ENCODE results near the gene KIF5C.

KIF5C gene

DNA sequence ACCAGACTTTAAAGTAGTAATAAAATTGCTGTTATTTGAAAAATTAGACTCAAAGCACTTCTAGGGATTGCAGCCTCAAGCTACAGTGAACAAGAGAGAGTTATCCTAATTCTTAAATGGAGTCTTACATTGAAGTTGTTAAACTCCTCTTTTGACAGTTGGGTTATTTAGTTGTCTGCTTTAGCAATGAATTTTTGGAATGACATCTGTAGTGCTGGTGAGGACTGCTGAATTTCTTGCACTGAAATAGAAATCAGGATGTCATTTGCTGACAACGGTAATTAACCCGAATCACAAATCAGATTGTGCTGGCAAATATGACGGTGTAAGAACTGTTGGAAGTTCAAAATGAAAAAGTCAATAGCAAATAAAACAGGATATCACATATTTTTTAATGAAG is 85.5 kb downstream of the KIF5C start (continued):
- TF ChIP-seq, protein P1, sequence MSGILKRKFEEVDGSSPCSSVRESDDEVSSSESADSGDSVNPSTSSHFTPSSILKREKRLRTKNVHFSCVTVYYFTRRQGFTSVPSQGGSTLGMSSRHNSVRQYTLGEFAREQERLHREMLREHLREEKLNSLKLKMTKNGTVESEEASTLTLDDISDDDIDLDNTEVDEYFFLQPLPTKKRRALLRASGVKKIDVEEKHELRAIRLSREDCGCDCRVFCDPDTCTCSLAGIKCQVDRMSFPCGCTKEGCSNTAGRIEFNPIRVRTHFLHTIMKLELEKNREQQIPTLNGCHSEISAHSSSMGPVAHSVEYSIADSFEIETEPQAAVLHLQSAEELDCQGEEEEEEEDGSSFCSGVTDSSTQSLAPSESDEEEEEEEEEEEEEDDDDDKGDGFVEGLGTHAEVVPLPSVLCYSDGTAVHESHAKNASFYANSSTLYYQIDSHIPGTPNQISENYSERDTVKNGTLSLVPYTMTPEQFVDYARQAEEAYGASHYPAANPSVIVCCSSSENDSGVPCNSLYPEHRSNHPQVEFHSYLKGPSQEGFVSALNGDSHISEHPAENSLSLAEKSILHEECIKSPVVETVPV (CRISPR knock-in tag; IDR thresholded peaks at IDR 0.05), result no peak
- TF ChIP-seq OSR1 (CRISPR knock-in tag; IDR thresholded peaks at IDR 0.05) (no peak), RARB (CRISPR knock-in tag; IDR thresholded peaks at IDR 0.05) (no peak)
- TF ChIP-seq, protein P2, sequence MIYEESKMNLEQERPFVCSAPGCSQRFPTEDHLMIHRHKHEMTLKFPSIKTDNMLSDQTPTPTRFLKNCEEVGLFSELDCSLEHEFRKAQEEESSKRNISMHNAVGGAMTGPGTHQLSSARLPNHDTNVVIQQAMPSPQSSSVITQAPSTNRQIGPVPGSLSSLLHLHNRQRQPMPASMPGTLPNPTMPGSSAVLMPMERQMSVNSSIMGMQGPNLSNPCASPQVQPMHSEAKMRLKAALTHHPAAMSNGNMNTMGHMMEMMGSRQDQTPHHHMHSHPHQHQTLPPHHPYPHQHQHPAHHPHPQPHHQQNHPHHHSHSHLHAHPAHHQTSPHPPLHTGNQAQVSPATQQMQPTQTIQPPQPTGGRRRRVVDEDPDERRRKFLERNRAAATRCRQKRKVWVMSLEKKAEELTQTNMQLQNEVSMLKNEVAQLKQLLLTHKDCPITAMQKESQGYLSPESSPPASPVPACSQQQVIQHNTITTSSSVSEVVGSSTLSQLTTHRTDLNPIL (CRISPR knock-in tag; IDR thresholded peaks at IDR 0.05; ENCODE audit: low read depth), result no peak

DNA sequence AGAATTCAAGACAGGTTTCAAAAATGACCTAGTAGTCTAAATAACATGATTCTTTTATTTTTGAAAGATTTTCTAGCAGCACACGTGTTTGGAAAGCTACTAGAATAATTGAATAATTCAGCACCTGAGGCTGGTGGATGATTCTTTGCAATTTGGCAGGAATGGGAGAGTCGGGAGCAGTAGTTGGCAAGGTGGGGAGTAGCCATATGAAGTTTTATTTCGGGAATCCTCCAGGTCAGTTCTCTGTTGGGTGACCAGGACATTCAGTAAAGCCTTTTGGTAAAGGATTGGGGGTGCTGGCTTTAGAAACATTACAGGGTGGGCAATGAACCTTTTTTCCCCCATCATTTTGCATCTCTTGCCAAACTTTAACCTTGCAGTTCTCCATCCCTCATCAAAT is 88.4 kb downstream of the KIF5C start:
- ATAC-seq, result no peak
- TF ChIP-seq ARNTL (CRISPR knock-in tag; IDR thresholded peaks at IDR 0.05; ENCODE audit: borderline replicate concordance, low read depth), result no peak
- no peak for TF ChIP-seq BACH2 (CRISPR knock-in tag; IDR thresholded peaks at IDR 0.05; ENCODE audit: borderline replicate concordance)
- TF ChIP-seq, protein P3, sequence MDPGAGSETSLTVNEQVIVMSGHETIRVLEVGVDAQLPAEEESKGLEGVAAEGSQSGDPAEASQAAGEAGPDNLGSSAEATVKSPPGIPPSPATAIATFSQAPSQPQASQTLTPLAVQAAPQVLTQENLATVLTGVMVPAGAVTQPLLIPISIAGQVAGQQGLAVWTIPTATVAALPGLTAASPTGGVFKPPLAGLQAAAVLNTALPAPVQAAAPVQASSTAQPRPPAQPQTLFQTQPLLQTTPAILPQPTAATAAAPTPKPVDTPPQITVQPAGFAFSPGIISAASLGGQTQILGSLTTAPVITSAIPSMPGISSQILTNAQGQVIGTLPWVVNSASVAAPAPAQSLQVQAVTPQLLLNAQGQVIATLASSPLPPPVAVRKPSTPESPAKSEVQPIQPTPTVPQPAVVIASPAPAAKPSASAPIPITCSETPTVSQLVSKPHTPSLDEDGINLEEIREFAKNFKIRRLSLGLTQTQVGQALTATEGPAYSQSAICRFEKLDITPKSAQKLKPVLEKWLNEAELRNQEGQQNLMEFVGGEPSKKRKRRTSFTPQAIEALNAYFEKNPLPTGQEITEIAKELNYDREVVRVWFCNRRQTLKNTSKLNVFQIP (CRISPR knock-in tag; IDR thresholded peaks at IDR 0.05; ENCODE audit: borderline replicate concordance, low read depth), result no peak
- TF ChIP-seq ZNF565 (CRISPR knock-in tag; conservative IDR thresholded peaks at IDR 0.05; ENCODE audit: low read depth), result no peak
- TF ChIP-seq, protein P2 (CRISPR knock-in tag; IDR thresholded peaks at IDR 0.05; ENCODE audit: low read depth), result no peak
- no peak for TF ChIP-seq TOX (CRISPR knock-in tag; IDR thresholded peaks at IDR 0.05; ENCODE audit: borderline replicate concordance)
- TF ChIP-seq ZNF70 (CRISPR knock-in tag; IDR thresholded peaks at IDR 0.05), result no peak
- TF ChIP-seq, protein P4, sequence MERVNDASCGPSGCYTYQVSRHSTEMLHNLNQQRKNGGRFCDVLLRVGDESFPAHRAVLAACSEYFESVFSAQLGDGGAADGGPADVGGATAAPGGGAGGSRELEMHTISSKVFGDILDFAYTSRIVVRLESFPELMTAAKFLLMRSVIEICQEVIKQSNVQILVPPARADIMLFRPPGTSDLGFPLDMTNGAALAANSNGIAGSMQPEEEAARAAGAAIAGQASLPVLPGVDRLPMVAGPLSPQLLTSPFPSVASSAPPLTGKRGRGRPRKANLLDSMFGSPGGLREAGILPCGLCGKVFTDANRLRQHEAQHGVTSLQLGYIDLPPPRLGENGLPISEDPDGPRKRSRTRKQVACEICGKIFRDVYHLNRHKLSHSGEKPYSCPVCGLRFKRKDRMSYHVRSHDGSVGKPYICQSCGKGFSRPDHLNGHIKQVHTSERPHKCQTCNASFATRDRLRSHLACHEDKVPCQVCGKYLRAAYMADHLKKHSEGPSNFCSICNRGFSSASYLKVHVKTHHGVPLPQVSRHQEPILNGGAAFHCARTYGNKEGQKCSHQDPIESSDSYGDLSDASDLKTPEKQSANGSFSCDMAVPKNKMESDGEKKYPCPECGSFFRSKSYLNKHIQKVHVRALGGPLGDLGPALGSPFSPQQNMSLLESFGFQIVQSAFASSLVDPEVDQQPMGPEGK (CRISPR knock-in tag; IDR thresholded peaks at IDR 0.05; ENCODE audit: borderline replicate concordance), result no peak

DNA sequence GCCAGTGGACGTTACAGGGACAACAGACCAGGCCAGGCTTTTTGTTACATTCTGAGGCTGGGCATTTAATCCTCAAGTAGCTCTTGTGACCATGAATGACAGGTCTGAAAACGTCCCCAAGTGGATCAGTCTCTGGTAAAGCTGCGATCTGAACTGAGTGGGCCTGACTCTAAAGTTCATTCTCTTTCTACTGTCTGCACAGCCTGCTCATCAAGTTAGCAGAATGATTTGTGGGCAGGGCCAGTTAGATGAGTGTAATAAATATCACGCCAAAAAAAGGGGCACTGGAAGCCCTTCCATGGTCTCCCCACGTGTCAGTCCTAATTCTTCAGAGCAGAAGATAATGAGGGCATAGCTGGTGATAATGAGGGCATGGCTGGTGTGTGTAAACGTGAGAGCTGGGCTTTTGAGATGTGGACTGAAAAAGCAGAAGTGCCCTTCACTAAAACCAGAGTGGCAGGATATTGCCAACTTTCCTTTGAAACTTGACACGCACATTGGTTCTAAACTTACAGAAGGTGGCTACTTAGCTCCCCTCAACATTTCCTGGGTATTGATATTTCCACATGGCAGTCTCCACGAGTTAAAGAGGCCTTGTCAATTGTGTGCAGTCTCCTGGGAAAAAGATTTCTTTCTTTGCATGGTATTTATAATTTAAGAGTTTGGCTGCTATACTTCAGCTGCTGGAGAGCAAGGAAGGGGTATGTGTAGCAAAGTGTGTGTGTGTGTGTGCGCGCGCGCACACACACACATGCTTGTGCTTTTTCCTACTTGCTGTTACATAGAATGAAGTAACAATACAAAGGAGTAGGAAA is 90.8 kb downstream of the KIF5C start:
- no peak for TF ChIP-seq ARNTL (CRISPR knock-in tag; IDR thresholded peaks at IDR 0.05; ENCODE audit: borderline replicate concordance, low read depth)
- TF ChIP-seq SNAI2 (CRISPR knock-in tag; IDR thresholded peaks at IDR 0.05), result no peak
- no peak for TF ChIP-seq ZFP3 (CRISPR knock-in tag; IDR thresholded peaks at IDR 0.05)
- no peak for TF ChIP-seq CSDC2 (CRISPR knock-in tag; IDR thresholded peaks at IDR 0.05)
- TF ChIP-seq PPARA (CRISPR knock-in tag; IDR thresholded peaks at IDR 0.05; ENCODE audit: borderline replicate concordance), result no peak
- no peak for ATAC-seq

DNA sequence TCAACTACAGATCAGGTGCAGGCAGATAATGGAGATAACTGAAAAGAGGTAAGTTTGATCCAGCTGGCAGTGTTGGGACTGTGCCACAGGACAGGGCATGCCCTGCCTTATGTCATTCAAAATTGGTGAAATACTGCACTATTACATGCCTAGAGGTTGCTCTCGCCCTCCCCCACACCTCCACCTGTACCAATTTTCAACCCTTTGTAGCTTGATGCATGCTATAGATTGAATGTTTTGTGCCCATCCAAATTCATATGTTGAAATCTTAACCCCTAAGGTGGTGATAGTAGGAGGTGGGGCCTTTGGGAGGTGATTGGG is 91.4 kb downstream of the KIF5C start:
- TF ChIP-seq ESRRG (CRISPR knock-in tag; IDR thresholded peaks at IDR 0.05) (no peak), ZNF565 (CRISPR knock-in tag; conservative IDR thresholded peaks at IDR 0.05; ENCODE audit: low read depth) (no peak), ZFP30 (CRISPR knock-in tag; IDR thresholded peaks at IDR 0.05) (no peak), GLIS3 (CRISPR knock-in tag; IDR thresholded peaks at IDR 0.05) (no peak), ZFP3 (CRISPR knock-in tag; IDR thresholded peaks at IDR 0.05) (no peak), OSR1 (CRISPR knock-in tag; IDR thresholded peaks at IDR 0.05) (no peak), ZC3H10 (CRISPR knock-in tag; IDR thresholded peaks at IDR 0.05) (no peak), PPARA (CRISPR knock-in tag; IDR thresholded peaks at IDR 0.05; ENCODE audit: borderline replicate concordance) (no peak), TOX (CRISPR knock-in tag; IDR thresholded peaks at IDR 0.05; ENCODE audit: borderline replicate concordance) (no peak), SNAI2 (CRISPR knock-in tag; IDR thresholded peaks at IDR 0.05) (no peak), RARB (CRISPR knock-in tag; IDR thresholded peaks at IDR 0.05) (no peak), TCF4 (CRISPR knock-in tag; IDR thresholded peaks at IDR 0.05; ENCODE audit: borderline replicate concordance) (no peak)
- ATAC-seq, result no peak

Data from SK-N-SH treated with all-trans-retinoic acid at 6 μM for 48 hours (cell line).